ENCODE measurements around the gene PHF20.

- TF ChIP-seq CTCF (IDR thresholded peaks at IDR 0.05) (no peak), POLR2AphosphoS5 (IDR thresholded peaks at IDR 0.05) (no peak), POLR2A (IDR thresholded peaks at IDR 0.05) (no peak)
Observed at GRCh38 chr20:35967979-35968640, 196.3 kb downstream of the PHF20 start, which contains the start of gene CNBD2.

Data from breast epithelium (tissue), 3 donors.